Activated CD8-positive, alpha-beta memory T cell treated with anti-CD3 and anti-CD28 coated beads for 24 hours (primary cell): ENCODE results near the gene ALDH1L1.
"Not testable (repeated sequence)": the region's sequence is repeated elsewhere in the genome, so short reads cannot be mapped to it uniquely, and the experiment has no call there.

Experiments used
- DNase-seq: peaks from one replicate; pipeline ENCODE4 v3.0.0-alpha.2; 2020

Gene ALDH1L1

DNA sequence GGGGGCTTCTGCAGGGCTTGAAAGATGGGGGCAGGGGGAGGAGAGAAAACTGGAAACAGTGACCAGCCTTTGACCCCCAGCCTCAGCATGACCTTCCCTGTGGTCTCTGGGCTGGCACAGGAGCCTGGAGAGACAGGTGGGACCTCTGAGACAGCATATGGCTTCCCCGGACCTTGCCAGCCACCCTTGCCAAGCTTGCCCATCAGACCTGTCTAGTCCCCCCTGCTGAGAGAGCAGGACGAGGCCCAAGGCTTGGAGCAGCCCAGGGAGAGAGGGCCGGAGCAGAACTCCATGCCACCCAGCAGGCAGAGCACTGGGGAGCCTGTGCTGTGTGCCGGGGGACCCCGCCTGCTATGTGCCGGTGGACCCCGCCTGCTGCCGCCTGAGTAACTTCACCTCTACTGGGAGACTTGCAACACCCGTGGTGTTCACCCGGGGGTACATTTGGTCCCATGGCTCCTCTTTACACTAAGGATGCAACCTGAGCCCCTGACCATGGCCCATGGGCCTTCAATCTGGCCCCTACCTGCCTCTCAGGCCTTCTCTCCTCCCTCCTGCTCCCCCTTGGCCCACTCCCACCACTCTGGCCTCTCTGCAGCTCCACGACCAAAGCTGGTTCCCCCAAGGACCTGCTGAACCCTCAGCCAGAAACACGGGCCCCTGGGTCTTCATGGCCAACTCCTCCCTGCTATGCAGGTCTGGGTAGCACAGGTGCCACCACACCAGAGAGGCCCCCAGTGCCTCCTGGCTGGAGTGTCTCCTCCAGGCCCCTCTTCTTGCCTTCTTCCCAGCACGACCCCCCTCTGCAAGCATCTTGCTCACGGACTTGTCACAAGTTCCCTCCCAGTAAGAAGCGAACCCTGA is 75.4 kb downstream of the ALDH1L1 start:
- peak; percentile 38 for DNase-seq

DNA sequence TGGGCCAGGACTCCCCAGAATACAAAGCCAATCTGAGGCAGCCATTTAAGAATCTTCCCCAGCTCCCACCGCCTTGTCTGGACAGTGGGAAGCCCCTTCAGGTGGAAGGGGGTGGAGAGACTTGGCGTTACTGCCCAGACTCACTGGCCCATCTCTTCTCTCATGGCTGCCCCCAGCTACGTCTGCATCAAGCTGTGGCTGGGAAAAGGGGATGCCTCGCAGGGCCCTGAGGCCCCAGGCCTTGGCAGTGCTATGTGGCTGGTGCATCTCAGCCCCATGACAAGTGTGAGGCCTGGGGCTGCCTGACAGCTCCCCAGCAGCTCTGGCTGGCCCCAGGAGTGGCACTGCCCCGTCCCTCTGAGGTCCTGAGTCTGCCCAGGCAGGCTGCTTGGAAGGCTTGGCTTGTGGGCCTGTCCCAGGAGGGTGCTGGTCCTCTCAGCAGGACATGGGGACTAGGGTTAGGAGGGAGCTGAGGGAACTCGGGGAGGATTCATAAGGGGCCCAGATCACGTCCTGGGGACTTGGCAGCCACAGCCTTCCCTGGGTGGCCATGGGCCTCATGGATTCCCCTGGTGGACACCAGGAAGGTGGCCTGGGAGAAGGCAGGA is 76.3 kb downstream of the ALDH1L1 start:
- DNase-seq = peak; percentile 50

DNA sequence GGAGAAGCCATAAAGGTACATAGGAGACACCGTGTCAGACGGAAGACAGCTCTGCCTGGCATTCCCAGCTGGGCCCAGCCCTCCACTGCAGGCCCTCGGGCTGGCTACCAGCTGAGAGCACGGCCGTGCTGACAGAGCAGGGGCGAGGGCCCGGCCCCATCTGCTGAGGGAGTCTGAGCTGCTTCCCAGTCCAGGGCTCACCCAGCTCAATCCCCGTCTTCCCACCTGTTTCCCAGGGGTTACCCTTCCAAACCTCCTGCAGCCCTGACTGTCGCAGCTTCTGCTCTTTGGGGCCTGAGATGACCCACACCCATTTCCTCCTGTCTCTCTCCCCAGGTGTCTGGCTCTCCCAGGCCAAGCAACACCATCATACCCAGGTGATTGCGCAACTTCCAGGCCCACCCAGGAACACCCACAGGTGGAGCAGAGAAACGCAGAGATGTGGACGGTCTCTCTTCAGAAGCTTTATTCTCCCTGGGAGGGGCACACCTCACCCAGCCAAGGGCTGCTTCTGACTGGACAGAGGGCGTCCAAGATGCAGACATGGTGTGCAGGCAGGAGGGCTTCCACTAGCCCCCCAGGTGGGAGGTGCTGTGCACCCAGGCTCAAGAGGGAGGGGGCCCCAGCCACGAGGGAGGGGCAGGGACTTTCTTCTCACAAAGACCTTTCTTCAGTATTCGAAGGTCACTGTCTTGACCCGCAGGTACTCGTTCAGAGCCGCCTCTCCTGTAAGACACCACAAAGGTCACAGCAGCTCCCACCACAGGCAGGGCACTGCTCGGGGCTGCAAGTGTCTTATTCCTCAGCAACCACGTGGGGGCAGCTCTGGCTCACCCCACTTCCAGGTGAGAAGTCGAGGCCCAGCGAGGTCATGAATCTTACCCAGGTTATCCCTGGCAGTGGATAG is 77.0 kb downstream of the ALDH1L1 start:
- DNase-seq = peak; percentile 49

DNA sequence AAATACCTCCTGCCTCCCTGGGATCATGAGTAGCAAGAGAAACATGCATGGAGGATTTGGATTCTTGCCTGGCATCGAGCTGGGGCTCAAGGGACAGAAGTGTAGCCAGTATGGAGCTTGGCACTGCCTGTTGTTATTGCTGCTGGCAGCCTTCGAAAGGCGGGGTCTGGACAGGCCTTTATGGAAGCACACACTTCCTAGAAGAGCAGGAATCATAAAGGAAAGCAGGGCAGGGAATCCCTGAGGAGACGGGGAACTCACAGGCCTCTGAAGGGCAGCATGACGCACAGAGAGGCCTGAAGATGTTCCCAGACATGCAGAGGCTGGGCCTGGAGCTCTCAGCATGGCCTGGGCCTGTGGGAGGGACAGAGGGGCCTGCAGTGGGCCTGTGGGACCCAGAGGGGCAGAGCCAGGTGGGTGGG is 77.8 kb downstream of the ALDH1L1 start:
- peak; percentile 28 for DNase-seq

DNA sequence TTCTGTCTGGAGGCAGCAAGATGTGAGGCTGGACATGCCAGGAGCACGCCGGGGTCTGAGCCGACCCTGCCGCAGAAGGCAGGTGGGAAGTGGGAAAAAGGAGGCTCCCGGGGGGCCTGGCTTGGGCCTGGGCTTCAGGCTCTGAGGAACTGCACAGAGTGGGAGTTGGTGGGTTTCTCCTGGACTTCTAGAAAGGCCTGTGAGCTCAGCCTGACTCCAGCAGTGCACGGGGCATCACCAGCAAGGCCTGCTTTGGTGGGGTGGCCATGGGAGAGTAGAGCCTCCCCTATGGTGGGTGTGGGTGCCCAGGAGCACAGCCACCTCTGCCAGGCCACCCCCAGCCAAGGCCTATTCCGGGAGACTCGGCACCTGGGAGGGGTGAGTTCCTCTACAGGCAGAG is 78.4 kb downstream of the ALDH1L1 start:
- DNase-seq = no peak

DNA sequence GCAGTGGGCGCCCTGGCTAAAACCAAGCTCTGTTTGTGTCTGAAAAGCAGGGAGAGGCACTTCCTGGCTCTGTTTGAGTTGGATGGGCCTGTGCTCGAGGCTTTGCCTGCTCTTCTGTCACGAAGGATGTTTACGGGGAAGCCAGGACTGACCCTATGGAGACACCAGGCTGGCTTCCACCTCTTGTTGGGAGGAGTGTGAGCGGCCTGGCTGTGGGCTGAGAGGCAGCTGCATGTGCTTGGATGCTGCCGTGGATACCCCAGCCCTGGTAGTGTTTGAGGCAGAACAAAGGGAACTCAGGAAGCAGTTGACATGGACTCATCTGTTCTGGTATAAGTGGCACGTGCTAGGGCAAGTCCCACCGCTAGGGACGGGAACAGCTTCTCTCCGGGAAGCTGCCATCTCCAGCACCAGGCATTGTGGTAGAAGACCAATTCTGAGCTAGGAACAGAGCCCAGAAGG is 78.8 kb downstream of the ALDH1L1 start:
- DNase-seq = no peak

DNA sequence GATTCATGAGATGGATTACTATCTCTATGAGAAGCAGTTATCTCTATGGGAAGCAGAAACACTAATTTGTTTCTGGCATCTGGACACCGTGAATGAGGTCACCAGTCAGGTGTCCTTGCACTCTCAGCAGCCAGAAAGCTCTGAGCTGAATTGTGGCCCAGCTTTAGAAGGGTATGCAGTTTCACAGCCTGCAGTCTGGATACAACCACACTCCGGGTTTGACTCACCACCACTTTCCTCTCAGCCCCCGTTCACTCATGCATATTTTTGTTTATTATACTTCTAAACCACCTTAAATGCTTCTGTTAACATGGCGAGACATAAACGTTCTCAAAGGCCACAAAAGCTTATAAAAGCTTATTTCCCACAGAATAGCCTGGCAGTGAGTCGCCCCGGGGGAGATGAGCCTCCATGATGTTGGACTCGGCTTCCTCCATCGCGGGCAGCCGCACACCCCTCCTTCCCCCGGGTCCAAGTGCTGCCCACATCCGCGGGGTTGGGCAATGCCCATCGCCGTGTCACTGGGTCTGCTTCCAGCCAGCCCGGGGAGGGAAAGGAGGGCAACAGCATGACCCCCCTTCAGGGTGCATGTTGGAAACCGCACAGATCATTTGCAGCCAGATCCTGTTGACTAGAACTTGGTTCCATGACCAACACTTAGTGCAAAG is 79.6 kb downstream of the ALDH1L1 start:
- no peak for DNase-seq

DNA sequence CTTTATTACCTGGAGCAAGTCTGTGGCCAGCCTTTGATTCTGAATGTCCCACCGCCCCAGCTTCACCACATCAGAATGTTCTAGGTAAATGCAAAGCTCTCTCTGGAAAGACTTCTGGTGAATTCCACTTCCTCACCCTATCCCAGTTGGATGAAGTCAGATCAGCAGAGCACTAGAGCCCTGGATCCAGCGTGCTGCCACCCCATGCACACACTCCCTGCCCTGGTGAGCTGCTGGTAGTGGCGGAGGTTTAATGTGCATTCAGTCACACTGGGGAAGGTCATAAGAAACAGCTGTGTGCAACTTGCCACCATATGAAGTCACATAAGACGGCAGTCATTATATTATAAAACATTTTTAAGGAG is 80.1 kb downstream of the ALDH1L1 start:
- DNase-seq = no peak

DNA sequence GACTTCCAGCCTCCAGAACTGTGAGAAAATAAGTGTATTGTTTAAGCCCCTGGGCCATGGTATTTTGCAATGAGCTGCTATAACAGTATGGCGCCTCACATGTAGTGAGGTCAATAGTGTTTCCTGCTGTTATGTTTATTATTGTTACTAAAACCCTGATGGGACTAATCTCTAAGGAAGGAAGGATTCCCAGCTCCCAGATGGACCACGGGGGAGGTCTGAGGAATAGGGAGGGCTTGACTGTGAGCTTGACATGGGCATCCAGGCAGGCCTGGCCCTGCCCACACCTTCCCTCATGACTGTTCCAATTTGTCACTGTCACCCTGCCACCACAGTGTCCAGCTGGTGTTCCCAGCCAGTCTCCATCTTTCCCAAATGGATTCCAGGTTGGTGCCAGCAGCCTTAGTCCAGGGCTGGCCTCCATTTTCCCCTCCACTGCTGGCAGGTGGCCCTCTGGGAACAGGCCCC is 82.0 kb downstream of the ALDH1L1 start:
- no peak for DNase-seq

DNA sequence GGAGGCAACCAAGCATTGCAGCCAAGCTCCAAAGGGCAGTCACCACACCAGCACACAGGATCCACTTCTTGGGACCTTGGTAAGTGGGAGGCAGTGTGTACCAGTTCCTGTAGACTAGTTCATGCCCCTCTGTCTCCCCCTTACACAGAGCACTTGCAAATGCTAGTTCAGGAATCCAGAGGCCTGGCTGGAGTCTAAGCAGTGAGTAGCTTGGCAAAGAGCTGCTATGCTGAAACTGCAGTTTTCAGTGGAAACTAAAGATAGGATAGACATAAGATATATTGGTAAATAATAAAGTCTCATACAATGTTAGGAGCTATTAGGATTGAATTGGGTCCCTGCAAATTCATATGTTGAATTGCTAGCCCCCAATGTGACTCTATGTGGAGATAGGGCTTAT is 82.6 kb downstream of the ALDH1L1 start:
- no peak for DNase-seq

DNA sequence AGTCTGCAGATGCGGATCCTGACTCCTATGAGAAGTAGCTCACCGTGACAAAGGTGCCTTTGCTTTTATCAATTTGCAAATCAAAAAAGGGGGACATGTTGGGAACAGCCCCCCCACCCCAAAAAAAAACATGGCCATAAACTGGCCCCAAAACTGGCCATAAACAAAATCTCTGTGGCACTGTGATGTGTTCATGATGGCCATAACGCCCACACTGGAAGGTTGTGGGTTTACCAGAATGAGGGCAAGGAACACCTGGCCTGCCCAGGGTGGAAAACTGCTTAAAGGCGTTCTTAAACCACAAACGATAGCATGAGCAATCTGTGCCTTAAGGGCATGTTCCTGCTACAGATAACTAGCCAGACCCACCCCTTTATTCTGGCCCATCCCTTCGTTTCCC is 84.1 kb downstream of the ALDH1L1 start:
- not testable (repeated sequence) for DNase-seq

DNA sequence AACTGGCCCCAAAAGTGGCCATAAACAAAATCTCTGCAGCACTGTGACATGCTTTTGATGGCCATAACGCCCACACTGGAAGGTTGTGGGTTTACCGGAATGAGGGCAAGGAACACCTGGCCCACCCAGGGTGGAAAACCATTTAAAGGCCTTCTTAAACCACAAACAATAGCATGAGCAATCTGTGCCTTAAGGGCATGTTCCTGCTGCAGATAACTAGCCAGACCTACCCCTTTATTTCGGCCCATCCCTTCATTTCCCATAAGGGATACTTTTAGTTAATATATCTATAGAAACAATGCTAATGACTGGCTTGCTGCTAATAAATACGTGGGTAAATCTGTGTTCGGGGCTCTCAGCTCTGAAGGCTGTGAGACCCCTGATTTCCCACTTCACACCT is 88.3 kb downstream of the ALDH1L1 start:
- DNase-seq = not testable (repeated sequence)

DNA sequence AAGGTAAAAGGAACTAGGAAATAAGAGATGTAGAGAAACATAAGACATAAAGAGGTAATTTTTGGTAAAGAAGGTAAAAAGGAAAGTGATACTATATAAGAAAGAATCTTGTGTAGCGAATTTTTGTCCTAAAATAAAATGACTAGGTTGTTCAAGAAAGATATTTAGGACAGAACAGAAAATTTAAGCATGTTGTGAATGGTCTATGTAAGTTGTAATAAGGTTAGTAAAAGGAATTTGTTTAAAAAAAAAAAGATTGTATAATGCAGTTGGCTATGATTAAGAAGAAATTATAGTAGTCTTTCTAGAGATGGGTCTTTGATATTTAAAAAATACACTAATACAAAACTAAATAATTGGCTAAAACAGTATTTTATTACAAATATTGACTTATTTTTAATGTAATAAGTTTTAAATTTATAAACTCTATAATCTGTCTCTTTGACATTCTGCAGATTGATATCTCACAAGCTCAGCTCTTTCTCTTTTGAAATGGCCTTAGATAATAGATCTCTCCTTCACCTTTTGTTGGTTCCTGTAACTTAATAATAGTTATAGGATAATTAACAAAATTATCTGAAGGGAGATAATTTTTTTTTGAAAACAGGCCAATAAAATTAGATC is 92.7 kb downstream of the ALDH1L1 start:
- DNase-seq = no peak

DNA sequence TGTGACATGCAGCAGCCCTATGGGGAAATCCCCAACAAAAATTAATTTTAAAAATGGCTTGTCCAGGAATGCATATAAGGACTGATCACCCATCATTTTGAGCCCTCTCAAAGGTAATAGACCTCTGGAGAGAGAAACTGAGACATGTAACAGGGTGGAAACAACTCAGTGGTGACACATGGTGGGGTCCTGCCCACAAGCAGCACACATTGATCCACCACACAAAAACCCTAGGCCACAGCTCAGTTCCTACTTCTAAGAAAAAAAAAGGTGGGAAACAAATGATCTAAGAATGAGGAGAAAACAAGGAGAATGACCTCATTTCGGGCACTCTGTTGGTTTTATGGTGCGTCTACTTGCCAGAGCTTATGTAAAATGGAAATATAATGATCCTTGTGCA is 94.5 kb downstream of the ALDH1L1 start:
- DNase-seq = no peak

DNA sequence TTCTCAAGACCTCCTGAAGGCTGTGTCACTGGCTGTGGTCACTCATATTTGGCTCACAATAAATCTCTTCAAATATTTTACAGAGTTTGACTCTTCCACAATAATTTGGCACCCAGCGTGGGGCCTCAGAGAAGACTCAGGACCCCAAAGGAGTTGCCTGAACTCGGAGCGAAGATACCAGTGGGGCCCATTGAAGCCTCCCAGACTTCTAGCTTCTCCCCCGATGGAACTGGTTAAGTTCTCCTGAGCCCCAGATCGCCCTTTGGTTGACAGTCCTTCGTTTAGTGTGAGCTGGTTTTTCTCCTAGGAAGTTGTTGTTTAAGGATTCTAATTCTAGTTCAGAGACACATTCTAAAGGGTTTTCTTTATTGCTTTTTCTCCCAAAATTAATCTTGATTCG is 95.1 kb downstream of the ALDH1L1 start:
- no peak for DNase-seq

DNA sequence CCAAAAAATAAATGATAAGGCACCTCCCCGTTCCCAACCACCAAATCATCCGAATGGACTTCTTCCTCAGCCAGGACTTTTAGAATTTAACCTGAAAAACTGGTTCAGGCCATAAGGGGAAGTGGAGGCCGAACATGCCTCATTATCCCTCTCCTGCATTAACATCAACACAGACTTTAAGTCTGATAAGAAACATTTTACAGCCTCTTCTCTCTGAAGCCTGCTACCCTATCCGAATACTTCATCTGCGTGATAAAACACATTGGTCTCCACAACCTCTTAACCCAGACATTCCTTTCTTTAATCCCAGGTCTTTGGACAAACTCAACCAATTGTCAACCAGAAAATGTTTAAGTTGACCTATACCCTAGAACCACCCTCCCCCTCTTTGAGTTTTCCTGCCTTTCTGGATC is 95.6 kb downstream of the ALDH1L1 start:
- no peak for DNase-seq

DNA sequence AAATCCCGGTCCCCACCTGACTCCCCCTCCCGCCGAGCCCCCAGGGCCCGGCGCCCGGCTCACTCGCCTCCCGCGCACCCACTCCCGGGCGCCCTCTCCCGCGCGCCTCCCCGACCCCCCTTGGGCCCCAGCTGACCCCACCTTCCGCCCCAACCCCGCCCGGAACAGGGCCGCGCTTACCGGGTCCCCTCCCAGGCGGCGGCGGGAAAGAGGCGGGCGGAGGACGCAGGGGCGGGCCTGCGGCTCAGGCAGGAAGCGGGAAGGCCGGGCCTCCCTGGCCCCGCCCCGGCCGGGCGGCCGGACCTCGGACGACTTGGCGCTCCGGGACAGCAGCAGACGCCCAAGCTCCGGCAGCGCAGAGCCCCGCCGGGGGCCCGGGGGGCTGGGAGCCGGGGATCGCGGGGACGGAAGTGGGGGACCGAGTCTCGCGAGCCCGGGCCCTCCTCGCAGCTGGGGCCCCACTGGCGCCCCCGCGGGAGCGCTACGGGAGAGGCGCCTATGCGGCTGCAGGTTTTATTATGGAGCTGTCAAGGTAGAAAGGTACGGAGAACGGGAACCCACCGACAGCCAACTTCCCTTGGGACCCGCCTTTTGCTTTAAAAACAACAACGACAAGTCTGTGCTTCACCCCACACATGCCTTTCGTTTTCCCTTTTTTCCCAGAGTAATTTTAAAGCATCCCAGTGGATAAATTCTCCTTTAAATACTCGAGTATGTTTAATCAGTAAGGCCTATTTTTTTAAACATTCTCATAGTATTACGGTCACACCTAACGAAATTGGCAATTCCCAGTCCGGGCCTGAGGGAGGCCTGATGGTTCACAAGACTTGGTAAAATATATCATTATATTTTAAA is 96.2 kb downstream of the ALDH1L1 start, which contains the start of gene SLC41A3:
Gene SLC41A3, minus strand, starts transcription at position 212 of the 855 bp plus-strand sequence. CDS start 15,905 bp downstream, outside the sequence.
- DNase-seq = peak; percentile 96

DNA sequence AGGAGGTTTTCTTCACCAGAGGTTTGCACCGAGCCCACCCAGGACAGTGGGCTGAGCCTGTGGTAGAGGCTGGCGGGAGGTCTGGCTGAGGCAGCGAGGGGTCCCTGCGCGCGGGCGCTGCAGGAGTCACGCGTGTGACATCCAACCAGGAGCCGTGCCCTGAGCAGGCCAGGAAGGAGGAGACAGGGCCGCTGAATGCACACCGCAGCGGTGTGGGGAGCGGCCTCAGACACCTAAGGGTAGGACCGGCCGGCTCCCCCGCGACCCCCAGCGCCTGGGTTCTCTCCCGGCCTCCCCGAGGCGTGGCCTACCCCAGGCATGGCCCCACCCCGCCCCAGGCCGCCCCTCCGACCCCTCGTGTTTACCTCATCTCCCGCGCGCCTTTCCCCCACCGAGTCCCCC is 96.9 kb downstream of the ALDH1L1 start:
- DNase-seq = no peak

DNA sequence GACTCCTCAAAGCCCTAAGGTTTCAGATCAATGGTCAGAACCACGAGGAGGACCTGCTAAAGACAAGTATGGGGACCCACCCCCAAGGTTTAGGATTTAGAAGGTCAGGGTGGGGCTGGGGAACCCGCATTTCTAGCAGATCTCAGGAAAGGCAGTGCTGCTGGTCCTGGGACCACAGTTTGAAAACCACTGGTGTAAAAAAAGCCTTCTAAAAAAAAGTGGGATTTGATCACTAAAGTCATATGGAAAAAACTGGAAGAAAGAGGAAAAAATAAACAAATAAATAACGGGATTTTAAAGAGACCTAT is 97.3 kb downstream of the ALDH1L1 start:
- no peak for DNase-seq

DNA sequence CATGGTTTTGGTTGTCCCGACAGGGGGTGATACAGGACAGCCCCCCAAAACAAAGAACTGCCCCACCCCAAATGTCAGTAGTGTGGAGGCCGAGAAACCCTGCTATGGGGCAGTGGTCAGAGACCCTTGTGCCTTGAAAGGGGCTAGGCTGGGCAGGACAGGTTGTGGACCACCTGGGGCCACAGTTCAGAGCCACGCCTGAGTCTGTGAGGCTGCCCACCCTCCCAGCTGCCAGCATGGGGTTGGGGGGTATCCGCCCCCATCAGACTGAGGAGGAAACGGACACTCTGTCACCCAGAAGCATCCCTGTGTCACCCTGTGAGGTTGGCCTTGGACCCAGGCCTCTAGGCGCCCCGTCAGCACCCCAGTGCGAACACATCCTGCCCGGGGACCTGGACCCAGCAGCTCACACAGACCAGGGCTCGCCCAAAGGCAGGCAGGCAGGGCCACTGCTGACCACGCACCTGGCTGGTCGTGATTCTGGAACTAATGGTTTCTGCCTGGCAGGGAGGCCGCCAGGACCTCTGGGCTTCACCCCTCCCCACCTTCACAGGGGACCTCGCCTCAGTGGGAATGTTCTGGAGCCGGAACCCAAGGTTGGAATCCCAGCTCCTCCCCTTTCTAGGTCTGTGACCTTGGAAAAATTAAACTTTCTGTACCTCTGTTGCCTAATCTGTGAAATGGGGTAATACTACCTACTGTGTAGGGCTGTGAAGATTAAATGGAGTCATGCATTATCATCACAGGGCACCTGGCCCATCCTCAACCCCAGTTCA is 97.8 kb downstream of the ALDH1L1 start:
- no peak for DNase-seq
